GM19468 (cell line): ENCODE measurements around the gene C1QTNF7.

ENCODE experiments used
- ATAC-seq: cut with Tn5 transposase; IDR thresholded peaks from one replicate; pipeline ENCODE4 v1.9.1; 2021; ENCODE audit warnings: mild to moderate bottlenecking, moderate library complexity, moderate number of reproducible peaks; ENCODE audit not compliant: unreplicated experiment; ENCODE audit errors: extremely low read depth

The C1QTNF7 gene

GRCh38 chr4:15427701-15428100, at the start of gene C1QTNF7:
Gene C1QTNF7 (plus strand): TSS chr4:15428033. CDS start chr4:15435744, 7,711 bp downstream.
- ATAC-seq: no peak

GRCh38 chr4:15378062-15378461, 49.8 kb upstream of the C1QTNF7 start:
- no peak for ATAC-seq

- no peak for ATAC-seq
Measured at GRCh38 chr4:15378493-15378892, 49.3 kb upstream of the C1QTNF7 start.

- ATAC-seq: no peak
Measured at GRCh38 chr4:15381806-15382338, 46.0 kb upstream of the C1QTNF7 start.

GRCh38 chr4:15382669-15383273, 45.1 kb upstream of the C1QTNF7 start:
- ATAC-seq: no peak

GRCh38 chr4:15385515-15385914, 42.3 kb upstream of the C1QTNF7 start:
- ATAC-seq: no peak

- ATAC-seq: no peak
Measured at GRCh38 chr4:15385928-15386327, 41.9 kb upstream of the C1QTNF7 start.

GRCh38 chr4:15390494-15390893, 37.3 kb upstream of the C1QTNF7 start:
- ATAC-seq: no peak

GRCh38 chr4:15392053-15392805, 35.6 kb upstream of the C1QTNF7 start:
- ATAC-seq: no peak

GRCh38 chr4:15395311-15395710, 32.5 kb upstream of the C1QTNF7 start:
- ATAC-seq: no peak

- no peak for ATAC-seq
Measured at GRCh38 chr4:15396157-15396800, 31.6 kb upstream of the C1QTNF7 start.

GRCh38 chr4:15398001-15398400, 29.8 kb upstream of the C1QTNF7 start:
- ATAC-seq: no peak

- no peak for ATAC-seq
Measured at GRCh38 chr4:15398732-15399131, 29.1 kb upstream of the C1QTNF7 start.

- ATAC-seq: no peak
Measured at GRCh38 chr4:15400226-15400625, 27.6 kb upstream of the C1QTNF7 start.

- ATAC-seq: peak; percentile 47
Measured at GRCh38 chr4:15400981-15401671, 26.7 kb upstream of the C1QTNF7 start.

- no peak for ATAC-seq
Measured at GRCh38 chr4:15402146-15402545, 25.7 kb upstream of the C1QTNF7 start.

- no peak for ATAC-seq
Measured at GRCh38 chr4:15402974-15403373, 24.9 kb upstream of the C1QTNF7 start.

- ATAC-seq: no peak
Measured at GRCh38 chr4:15405018-15405417, 22.8 kb upstream of the C1QTNF7 start.

GRCh38 chr4:15410750-15411149, 17.1 kb upstream of the C1QTNF7 start:
- ATAC-seq: no peak

- ATAC-seq: no peak
Measured at GRCh38 chr4:15412461-15412860, 15.4 kb upstream of the C1QTNF7 start.
